ENCODE results near the gene PALLD. TPM values are rescaled to one million over a fixed set of nuclear protein-coding genes. Genes with fewer than 3 reads are reported as not detected.

PALLD gene
- total and polyA plus RNA-seq, 12 donors = 169 to 1,537 (median 667) TPM

GRCh38 chr4:168655182-168655581 lies 158.3 kb downstream of the PALLD start:
- intact Hi-C loops (cut with DNase I) = no loop called here
- DNase-seq (no peak), ATAC-seq (no peak)
- WGBS, 2 donors = 74 to 77% methylated on average over 3 of the region's 3 CpGs
- Histone ChIP-seq H3K9me3 (no peaks in the 10 kb centered on the region), H3K27me3 (no peaks in the 10 kb centered on the region), H3K4me3 (no peak overlapping the region), H3K4me1 (peaks cover 0 to 26% (median 8%) of the 10 kb centered on the region in 9 donors), H3K36me3 (no peaks in the 10 kb centered on the region), H3K27ac (no peak overlapping the region)
- TF ChIP-seq CTCF (IDR thresholded peaks at IDR 0.05) = no peak

- Histone ChIP-seq H3K27me3 (no peaks in the 10 kb centered on the region), H3K9me3 (no peaks in the 10 kb centered on the region), H3K4me1 (peaks cover 0 to 36% (median 8%) of the 10 kb centered on the region in 9 donors), H3K36me3 (no peaks in the 10 kb centered on the region), H3K4me3 (no peak overlapping the region), H3K27ac (no peak overlapping the region)
- TF ChIP-seq CTCF (IDR thresholded peaks at IDR 0.05) = no peak
- intact Hi-C loops (cut with DNase I) = no loop called here
- WGBS, 2 donors = 87 to 88% methylated on average over 4 of the region's 4 CpGs
- ATAC-seq (peak in 1 of 8 donors; percentile 63), DNase-seq (no peak)
Measured at GRCh38 chr4:168656055-168656660, 159.3 kb downstream of the PALLD start.

- Histone ChIP-seq H3K9me3 (no peaks in the 10 kb centered on the region), H3K27me3 (no peaks in the 10 kb centered on the region), H3K4me3 (no peak overlapping the region), H3K36me3 (no peaks in the 10 kb centered on the region), H3K4me1 (peaks cover 0 to 44% (median 8%) of the 10 kb centered on the region in 9 donors), H3K27ac (no peak overlapping the region)
- no peak for DNase-seq
- TF ChIP-seq CTCF (IDR thresholded peaks at IDR 0.05) = peak in 1 of 9 donors; percentile 1
- ATAC-seq = no peak
- intact Hi-C loops (cut with DNase I) = no loop called here
- 98% methylated on average over 3 of the region's 3 CpGs for WGBS, 2 donors
Measured at GRCh38 chr4:168656946-168657473, 160.2 kb downstream of the PALLD start.

- H3K27me3 ChIP-seq = no peaks in the 10 kb centered on the region
- no peak overlapping the region for H3K27ac ChIP-seq
- H3K36me3 ChIP-seq = no peaks in the 10 kb centered on the region
- 92% methylated on average over 3 of the region's 3 CpGs for WGBS, 2 donors
- H3K4me1 ChIP-seq = peaks cover 0 to 59% (median 17%) of the 10 kb centered on the region in 9 donors
- DNase-seq (no peak), ATAC-seq (no peak)
- TF ChIP-seq CTCF (IDR thresholded peaks at IDR 0.05) = no peak
- intact Hi-C loops (cut with DNase I) = no loop called here
- H3K9me3 ChIP-seq = no peaks in the 10 kb centered on the region
- H3K4me3 ChIP-seq = no peak overlapping the region
Measured at GRCh38 chr4:168658751-168659150, 161.9 kb downstream of the PALLD start.
